GM21529 (cell line): ENCODE results near the gene GLRX5.

Source experiments
- ATAC-seq: cut with Tn5 transposase; IDR thresholded peaks from one replicate; pipeline ENCODE4 v1.9.1; 2021; ENCODE audit not compliant: unreplicated experiment

The GLRX5 gene

DNA sequence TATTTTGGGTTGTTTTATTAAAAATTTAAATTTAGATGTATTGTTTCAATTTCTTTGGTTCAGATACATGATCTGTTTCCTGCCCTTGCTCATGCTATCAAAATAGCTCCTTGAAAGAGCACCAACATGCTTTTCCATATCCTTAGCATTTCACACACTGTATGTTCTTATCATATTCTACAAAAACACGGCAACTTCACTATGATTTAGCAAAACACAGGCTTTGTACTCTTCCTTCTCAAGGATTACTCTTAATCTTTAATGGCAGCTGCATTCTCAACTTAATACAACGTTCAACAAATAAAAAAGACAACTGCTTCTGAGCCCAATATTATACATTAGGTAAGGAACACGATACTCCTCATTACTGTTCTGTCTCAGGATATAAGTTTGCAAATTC is 2.9 kb upstream of the GLRX5 start:
- ATAC-seq, result no peak

DNA sequence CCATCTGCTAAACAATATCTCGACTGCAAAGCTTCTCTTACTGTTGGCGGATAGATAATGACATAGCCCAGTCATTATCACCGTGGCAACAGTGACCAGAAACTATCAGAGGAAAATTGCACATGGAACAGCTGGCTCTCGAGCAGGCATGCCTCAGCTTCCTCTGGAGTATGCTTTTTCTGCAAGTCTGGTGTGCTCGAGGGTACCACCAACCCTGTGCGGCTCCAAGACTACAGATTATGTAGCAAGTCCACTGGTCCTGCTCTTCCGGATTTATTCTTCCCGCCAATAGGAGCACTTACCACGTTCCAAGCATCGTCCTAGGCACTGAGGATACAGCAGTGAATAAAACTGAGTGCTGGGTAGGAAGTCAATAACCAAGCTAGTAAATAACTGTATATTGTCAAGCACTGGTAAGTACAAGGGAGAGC is 1.4 kb upstream of the GLRX5 start:
- no peak for ATAC-seq

DNA sequence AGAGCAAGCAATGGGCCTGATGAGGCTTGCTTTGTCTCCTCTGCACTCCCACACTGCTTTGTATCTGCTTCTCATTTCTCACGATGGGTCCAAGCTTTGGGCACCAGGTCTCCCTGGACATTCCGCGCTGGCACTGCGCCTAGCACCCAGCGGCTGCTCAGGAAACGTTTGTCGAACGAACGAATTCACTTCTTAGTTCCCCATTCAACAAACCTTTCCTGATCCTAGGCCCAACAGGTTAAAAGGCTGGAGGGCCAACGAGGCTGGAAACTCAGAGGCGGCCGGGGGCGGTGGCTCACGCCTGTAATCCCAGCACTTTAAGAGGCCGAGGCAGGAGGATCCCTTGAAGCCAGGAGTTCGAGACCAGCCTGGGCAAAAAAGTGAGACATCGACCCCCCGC is 1.0 kb upstream of the GLRX5 start:
- no peak for ATAC-seq

DNA sequence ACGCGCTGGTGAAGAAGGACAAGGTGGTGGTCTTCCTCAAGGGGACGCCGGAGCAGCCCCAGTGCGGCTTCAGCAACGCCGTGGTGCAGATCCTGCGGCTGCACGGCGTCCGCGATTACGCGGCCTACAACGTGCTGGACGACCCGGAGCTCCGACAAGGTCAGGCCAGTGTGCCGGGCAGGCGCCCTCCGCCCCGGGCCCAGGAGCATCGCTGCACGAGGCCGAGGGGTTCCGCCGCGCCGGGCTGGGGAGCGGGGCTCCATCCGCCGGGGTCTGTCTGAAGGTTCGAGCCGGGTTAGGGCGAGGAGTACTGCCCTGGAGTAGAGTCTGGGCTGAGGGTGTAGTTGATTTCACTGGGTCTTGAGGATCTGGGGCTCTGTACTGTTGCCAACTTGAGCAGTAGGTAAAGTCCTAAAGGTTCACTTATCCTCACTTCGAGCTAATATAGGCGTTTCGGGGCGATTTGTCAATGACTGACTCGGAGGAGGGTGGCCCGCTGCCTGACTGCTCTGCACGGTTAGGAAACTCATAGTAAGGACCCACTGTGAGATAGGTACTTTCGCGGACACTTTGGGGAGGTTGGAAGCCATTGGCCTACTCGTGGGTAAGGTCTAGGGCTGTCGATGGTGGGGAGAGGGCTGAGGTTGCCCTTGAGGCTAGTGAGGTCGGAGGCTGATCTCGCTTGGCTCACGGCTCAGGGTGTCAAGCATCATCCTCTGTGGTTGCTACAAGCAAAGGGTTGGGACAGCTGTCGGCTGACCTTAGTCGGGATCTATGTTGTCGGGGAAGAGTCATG is 574 bp downstream of the GLRX5 start:
- ATAC-seq, result no peak

- ATAC-seq, result no peak
Observed at GRCh38 chr14:95536036-95536593, 1.3 kb downstream of the GLRX5 start.

DNA sequence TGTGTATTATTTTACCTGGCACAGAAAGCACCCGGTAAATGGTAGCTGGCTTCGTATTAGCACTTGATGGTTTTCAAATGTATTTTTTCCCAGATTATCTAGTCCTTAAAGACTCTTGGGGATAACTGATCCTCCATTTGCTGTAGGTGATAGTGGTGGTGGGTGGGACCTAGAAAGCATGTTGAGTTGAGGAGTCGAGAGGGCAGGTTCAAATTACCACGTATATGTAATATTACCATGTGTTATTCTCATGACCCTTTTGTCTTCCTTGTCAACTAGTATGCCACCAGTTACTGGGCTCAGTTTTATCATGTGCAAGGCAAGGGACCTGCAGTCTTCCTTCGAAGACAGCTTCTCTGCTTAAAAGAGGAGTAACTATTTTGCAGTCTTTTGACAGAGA is 1.8 kb downstream of the GLRX5 start:
- ATAC-seq, result no peak

- no peak for ATAC-seq
Observed at GRCh38 chr14:95537298-95538089, 2.6 kb downstream of the GLRX5 start.

GRCh38 chr14:95538801-95539509 is 4.1 kb downstream of the GLRX5 start:
- no peak for ATAC-seq

DNA sequence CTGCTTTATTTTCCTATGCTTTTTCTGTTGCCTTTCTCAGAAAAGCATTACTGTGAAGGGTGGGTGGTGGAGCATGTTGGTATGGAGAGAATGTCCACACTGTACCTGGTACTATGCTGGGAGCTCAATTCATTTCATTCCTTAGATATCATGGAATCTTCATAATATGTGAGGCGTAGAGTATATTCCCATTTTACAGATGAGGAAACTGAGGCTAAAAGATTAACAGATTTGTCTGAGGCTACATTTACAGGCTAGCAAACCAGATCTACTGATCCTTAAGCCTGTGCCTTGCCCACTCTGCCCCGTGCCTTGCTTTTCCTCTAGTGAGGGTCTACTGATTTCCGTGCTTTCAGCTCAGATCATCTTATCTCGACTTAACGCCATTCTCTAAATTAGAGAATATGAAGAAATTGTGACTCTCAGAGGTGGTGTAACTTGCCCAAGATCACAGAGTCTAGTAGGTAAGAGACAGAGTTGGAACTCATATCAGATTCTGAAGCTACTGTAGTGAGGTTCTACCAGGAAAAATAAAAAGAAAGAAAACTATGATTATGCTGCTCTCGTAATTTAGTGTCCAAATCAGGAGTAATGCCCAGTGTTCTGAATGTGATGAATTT is 5.5 kb downstream of the GLRX5 start:
- no peak for ATAC-seq

GRCh38 chr14:95541346-95541745 is 6.5 kb downstream of the GLRX5 start:
- no peak for ATAC-seq

GRCh38 chr14:95541932-95542930 is 7.4 kb downstream of the GLRX5 start:
- ATAC-seq, result no peak

GRCh38 chr14:95543021-95543420 is 8.2 kb downstream of the GLRX5 start:
- ATAC-seq, result no peak

GRCh38 chr14:95544588-95544987 is 9.7 kb downstream of the GLRX5 start:
- ATAC-seq, result no peak

DNA sequence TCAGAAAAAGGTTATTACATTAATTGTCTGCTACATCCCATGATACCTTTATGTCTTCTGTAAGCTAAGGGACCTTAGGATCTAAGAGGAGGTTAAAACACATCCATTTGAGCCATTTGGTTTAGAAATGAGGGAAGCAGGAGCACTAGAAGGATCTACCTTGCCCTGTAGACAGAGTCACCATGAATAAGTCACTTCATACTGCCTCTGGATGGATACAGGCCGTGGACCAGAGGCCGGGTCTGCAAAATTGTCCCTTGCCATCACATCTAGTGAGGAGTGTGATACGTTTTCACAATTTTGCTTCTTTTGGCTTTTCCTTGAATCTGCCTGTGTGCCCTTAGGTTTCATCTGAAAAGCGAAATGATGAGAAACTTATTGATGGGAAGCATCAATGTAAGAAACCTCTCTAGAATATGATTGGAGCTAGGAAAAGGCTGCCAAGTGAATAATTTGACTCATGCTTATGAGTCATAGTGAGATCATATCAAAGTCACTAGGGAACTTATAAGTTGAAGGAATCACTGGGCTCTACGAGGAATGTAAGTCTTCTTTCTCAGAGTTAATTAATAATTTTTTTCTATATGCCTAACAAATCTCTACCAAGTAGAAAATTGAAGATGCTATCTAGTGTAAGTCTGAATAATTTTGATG is 10.8 kb downstream of the GLRX5 start:
- ATAC-seq, result no peak

DNA sequence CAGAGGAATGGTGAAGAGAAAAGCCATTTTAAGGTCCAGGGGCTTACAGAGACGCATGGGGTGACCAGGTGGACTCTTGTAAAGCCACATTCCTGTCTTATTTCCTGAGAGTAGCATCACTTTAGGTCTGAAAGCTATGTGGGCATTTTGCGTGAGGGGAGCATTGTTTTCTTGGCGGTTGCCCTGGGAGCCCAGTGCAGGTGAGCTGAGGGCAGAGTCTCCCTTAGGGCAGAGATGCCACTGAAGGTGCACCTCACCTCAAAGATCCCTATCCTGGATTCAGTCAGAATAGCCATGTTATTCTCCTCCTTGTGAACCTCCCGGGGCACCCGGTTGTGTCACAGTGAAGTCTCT is 12.4 kb downstream of the GLRX5 start:
- ATAC-seq, result no peak

DNA sequence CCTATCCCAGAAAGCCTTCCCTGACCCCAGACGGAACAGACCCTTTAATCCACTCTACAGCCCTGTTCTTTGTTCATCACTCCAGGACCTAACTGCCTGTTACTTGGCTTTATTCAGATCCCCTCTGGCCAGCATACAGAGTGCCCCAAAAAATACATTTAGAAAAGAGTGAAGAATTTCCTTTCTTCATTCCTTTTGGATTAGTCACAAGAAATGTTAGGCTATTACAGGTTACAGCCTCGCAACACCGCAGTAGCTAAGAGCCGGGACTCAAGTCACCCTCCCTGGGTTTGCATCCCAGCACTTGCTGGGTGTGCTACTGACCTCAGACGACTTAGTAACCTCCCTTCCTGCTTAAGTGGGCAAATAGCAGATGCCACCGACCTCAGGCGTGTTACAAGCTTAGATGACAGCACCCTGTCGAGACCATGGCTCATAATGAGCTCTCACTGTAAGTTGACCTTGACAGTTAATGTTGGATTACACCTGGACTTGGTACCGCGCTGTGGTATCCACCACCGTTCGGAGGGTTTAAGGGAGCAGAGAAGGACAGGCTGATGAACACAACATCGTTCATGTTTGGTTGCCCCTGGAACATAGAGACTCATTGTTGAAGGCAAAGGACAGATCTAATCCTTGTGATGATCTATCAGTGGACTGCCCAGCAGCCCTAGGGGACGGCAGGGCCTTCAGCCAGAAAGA is 12.9 kb downstream of the GLRX5 start:
- ATAC-seq, result no peak

DNA sequence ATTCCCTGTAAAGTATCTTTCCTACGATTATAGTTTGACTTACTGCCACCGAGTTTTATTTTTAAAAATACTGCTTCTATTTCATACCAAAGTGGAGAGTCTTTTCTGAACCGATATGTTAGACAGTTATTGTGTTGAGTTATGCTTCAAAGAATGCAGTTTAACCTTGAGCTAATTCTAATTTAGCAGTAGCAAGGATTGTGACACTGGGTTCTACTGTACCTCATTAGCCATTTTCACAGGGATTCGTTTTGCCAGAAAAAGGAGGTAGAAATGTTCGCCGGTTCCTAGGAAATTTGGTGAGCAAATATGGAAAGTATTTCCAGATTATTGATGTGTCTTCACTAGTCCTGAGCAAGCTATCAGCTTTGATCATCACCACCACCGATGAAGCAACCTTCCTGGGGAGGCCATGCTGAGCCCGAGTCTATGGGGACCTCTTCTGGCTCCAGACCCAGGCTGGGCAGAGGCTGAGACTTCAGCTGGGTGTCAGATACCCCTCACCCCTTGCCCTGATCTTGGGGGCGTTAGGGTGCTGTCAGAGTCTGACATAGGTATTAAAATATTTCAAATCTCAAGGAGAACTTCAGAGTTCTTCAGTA is 13.6 kb downstream of the GLRX5 start:
- no peak for ATAC-seq
